GM12874 (cell line): ENCODE data around the gene SMAD6.

ENCODE experiments used
- TF ChIP-seq, protein P1 (sequence below): IDR thresholded peaks from 2 replicates; pipeline ENCODE4 v1.5.1; 2011; ENCODE audit warnings: low read depth, mild to moderate bottlenecking, control low read depth, low read length, moderate library complexity; ENCODE audit not compliant: insufficient read depth

Gene SMAD6

DNA sequence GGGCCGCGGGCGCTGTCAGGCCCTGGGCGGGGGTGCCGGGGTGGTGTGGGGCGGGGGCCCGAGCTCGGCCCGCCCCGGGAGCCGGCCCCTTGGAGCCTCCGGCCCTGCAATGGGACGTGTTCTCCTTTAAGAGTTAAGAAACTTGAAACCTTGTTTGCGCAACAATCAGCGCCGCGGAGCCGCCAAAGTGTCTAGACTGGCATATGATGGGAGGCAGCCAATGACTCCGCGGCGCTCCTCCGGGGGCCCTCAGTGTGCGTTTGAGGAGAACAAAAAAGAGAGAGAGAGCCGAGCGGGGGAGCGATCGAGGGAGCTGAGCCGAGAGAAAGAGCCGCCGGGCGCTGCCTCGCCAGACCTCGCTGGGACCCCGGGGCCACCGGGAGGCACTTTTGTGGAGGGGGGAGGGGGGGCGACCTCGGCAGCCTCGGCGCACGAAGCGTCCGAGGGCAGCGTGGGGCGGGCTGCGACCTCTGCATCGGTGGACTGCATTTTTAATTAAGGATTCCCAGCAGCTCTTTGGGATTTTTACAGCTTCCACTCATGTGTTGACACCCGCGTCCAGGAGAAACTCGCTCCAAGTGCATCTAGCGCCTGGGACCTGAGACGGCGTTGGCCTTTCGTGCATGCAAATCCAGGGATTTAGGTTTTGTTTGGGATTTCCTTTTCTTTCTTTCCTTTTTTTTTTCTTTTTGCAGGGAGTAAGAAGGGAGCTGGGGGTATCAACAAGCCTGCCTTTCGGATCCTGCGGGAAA, at the start of gene SMAD6:
TSS of gene SMAD6 (plus strand) at position 202 of the 752 bp plus-strand sequence. CDS start 1,023 bp downstream, outside the sequence.
- TF ChIP-seq, protein P1, sequence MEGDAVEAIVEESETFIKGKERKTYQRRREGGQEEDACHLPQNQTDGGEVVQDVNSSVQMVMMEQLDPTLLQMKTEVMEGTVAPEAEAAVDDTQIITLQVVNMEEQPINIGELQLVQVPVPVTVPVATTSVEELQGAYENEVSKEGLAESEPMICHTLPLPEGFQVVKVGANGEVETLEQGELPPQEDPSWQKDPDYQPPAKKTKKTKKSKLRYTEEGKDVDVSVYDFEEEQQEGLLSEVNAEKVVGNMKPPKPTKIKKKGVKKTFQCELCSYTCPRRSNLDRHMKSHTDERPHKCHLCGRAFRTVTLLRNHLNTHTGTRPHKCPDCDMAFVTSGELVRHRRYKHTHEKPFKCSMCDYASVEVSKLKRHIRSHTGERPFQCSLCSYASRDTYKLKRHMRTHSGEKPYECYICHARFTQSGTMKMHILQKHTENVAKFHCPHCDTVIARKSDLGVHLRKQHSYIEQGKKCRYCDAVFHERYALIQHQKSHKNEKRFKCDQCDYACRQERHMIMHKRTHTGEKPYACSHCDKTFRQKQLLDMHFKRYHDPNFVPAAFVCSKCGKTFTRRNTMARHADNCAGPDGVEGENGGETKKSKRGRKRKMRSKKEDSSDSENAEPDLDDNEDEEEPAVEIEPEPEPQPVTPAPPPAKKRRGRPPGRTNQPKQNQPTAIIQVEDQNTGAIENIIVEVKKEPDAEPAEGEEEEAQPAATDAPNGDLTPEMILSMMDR: no peak

DNA sequence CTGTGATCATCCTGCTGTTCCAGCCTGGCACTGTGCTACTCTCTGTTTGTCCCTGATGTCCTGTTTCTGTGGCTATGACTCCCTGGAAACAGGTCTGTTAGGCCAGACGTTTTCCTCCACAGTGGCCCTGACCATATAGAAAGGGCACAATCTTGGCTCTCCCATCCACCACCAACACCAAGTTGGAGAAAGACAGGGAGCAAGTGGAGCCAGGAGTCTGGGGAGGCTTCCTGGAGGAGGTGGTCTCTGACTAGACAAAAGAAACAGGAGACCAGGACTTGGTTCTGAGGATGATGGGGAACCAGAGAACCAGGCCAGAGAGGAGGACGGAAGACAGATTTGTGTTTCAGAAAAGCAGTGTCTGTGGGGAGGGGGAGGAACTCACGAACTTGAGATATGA, 49.2 kb upstream of the SMAD6 start:
- TF ChIP-seq, protein P1: no peak

DNA sequence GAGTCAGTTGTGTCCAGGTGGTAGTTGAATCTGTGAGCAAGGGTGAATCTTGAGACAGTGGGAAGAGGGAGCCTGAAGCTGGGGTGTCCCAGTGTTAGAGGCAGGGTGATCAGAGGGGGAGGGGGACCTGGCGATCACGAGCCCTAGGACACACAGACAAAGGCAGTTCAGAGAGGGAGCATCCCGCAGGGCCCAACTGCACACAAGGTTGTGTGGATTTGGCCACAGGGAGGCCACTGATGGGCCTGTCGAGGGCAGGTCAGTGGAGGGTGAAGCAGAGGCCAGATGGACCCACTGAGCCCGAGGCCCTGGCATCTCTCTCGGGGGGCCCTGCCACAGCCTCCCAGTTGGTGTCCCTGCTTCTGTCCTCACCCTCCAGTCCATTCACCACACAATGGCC, 48.6 kb upstream of the SMAD6 start:
- TF ChIP-seq, protein P1: no peak

DNA sequence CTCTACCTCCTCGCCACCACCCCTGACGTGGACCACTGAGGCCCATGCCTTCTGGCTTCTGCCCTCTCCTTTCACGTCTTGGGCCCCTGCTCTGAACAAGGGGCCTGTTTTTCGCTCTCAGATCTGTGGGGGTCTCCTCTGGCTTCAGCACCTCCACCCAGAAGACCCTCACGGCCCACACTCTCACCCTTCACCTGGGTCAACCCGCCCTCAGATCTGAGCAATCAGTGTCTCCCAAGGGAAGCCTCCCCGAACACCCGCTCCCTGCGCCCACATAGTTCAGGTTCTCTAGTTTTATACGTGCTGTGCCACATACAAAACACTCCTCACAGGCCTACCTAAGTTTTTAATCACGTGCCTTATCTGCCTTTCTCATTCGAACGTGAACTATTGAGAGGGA, 48.2 kb upstream of the SMAD6 start:
- TF ChIP-seq, protein P1: no peak

DNA sequence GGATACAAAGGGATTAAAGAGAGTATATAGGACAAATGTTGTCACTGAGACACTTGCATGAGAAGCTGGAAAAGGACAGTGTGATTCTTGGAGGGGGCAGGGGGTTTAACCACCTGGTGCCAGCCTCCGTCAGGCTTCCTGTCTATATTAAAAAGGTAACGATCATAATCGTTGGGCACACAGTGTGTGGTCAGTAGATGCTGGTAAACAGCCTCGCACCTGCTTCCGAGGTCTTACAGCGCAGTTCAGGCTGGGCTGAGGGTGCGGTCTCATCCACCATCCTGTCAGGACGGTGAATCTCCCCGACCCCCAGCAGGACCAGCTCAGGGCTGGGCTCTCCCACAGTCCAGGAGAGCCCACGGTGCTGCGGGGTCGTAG, 47.7 kb upstream of the SMAD6 start:
- TF ChIP-seq, protein P1: no peak

DNA sequence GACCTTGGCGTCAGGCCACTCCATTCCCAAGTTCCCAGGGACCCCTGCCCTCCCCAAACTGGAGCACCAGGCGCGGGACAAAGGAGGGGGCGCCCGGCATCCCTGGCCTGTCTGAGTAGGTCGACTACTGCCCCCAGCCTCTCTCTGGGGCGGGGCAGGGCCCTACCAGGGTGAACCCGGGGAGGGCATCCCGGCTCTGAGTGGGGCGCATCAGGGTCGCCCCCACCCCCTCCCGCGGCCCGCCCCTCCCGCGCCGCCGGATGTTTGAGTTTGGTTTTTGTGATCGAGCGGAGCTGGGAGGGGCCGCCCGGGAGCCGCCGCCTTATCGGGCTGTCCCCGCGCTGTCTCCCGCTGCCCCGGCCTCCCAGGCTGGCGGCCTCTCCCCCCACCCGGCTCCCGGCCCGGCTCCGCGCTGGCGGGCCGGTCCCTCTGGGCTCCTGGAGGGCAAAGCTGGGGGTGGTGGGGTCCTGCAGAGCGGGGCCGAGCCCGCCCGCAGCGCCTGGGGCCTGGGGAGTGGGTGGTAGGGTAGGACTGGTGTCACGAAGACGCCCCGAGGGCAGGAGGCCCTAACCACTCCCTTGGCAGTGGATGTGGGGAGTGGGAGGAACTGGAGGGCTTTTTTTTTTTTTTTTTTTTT, 47.2 kb upstream of the SMAD6 start:
- TF ChIP-seq, protein P1: no peak

DNA sequence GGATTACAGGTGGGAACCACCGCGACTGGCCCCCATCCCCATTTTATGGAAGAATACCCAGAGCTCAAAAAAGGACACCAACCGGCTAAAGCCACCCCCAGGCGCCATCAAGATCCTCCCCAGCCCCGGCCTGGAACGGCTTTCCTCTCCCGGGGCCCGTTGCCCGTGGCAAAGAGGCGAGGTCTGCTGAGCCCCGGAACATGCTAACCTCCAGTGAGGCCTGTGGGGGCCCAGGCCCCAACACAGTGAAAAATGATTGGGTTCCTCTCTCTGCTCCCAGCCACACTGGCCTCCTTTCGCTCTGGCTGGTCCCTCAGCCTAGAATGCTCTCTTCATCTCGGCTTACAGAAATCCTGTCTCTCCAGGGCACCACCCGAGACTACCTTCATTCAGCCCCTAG, 46.5 kb upstream of the SMAD6 start:
- TF ChIP-seq, protein P1: no peak
